Trophoblast cell (in vitro differentiated cells and primary cell): ENCODE results near the gene ANP32D.
"Not testable (repeated sequence)": the region's sequence is repeated elsewhere in the genome, so short reads cannot be mapped to it uniquely, and the experiment has no call there.

Experiments used
- DNase-seq, 2 donors: peaks; one replicate each; pipeline ENCODE4 v3.0.0-alpha.2; 2016
- H2AFZ ChIP-seq: 2 replicates; pipeline ENCODE4 v1.6.1; 2013; ENCODE audit warnings: low read length, moderate library complexity, mild to moderate bottlenecking; ENCODE audit not compliant: insufficient read depth, poor library complexity
- H2AK5ac ChIP-seq: 2 replicates; pipeline ENCODE4 v1.6.1; 2013; ENCODE audit warnings: mild to moderate bottlenecking, low read length
- H2BK120ac ChIP-seq: 2 replicates; pipeline ENCODE4 v1.6.1; 2013; ENCODE audit warnings: low read length, mild to moderate bottlenecking, moderate library complexity; ENCODE audit not compliant: insufficient read depth, poor library complexity
- H2BK12ac ChIP-seq: 2 replicates; pipeline ENCODE4 v1.6.1; 2013; ENCODE audit warnings: mild to moderate bottlenecking, low read length, moderate library complexity
- H2BK5ac ChIP-seq: 2 replicates; pipeline ENCODE4 v1.6.1; 2013; ENCODE audit warnings: low read length, low read depth, moderate library complexity, mild to moderate bottlenecking; ENCODE audit not compliant: poor library complexity
- H3K14ac ChIP-seq: 2 replicates; pipeline ENCODE4 v1.6.1; 2013; ENCODE audit warnings: mild to moderate bottlenecking, low read length
- H3K18ac ChIP-seq: 2 replicates; pipeline ENCODE4 v1.6.1; 2013; ENCODE audit warnings: mild to moderate bottlenecking, low read length
- H3K23ac ChIP-seq: 2 replicates; pipeline ENCODE4 v1.6.1; 2013; ENCODE audit warnings: low read length
- H3K27ac ChIP-seq: 2 replicates; pipeline ENCODE4 v1.5.1; 2013; ENCODE audit warnings: low read depth, mild to moderate bottlenecking, inconsistent platforms, low read length, moderate library complexity
- H3K27me3 ChIP-seq: 2 replicates; pipeline ENCODE4 v1.6.1; 2013; ENCODE audit warnings: inconsistent platforms, mild to moderate bottlenecking, low read length, moderate library complexity; ENCODE audit not compliant: insufficient read depth
- H3K36me3 ChIP-seq, 2 experiments: 1 replicate in 1 of 2; 2 replicates in 1 of 2; pipeline ENCODE4 v1.6.1; 2013; ENCODE audit warnings: low read length in 2 of 2, mild to moderate bottlenecking in 2 of 2, moderate library complexity in 1 of 2; ENCODE audit not compliant: insufficient read depth in 2 of 2, control insufficient read depth in 1 of 2
- H3K4ac ChIP-seq: 2 replicates; pipeline ENCODE4 v1.6.1; 2013; ENCODE audit warnings: low read depth, mild to moderate bottlenecking, low read length, moderate library complexity
- H3K4me1 ChIP-seq, 2 experiments: 1 replicate in 1 of 2; 2 replicates in 1 of 2; pipeline ENCODE4 v1.6.1; 2013; ENCODE audit warnings: low read length in 2 of 2, mild to moderate bottlenecking in 2 of 2, moderate library complexity in 1 of 2; ENCODE audit not compliant: insufficient read depth in 2 of 2, control insufficient read depth in 1 of 2
- H3K4me2 ChIP-seq: 2 replicates; pipeline ENCODE4 v1.6.1; 2013; ENCODE audit warnings: inconsistent platforms, mild to moderate bottlenecking, low read length, moderate library complexity
- H3K4me3 ChIP-seq: 2 replicates; pipeline ENCODE4 v1.5.1; 2013; ENCODE audit warnings: mild to moderate bottlenecking, low read depth, low read length, inconsistent platforms
- H3K79me1 ChIP-seq: one replicate; pipeline ENCODE4 v1.6.1; 2013; ENCODE audit warnings: low read length
- H3K79me2 ChIP-seq: 2 replicates; pipeline ENCODE4 v1.6.1; 2013; ENCODE audit warnings: low read length, mild to moderate bottlenecking; ENCODE audit not compliant: control insufficient read depth, insufficient read depth, poor library complexity
- H3K9ac ChIP-seq: 2 replicates; pipeline ENCODE4 v1.6.1; 2013; ENCODE audit warnings: mild to moderate bottlenecking, low read length
- H3K9me3 ChIP-seq: 2 replicates; pipeline ENCODE4 v1.6.1; 2013; ENCODE audit warnings: low read depth, mild to moderate bottlenecking, control low read depth, inconsistent platforms, low read length; ENCODE audit not compliant: insufficient read depth
- H4K12ac ChIP-seq: 2 replicates; pipeline ENCODE4 v1.6.1; 2013; ENCODE audit warnings: low read depth, mild to moderate bottlenecking, low read length, moderate library complexity
- H4K8ac ChIP-seq: 2 replicates; pipeline ENCODE4 v1.6.1; 2013; ENCODE audit warnings: low read depth, mild to moderate bottlenecking, low read length, moderate library complexity
- H4K91ac ChIP-seq: one replicate; pipeline ENCODE4 v1.6.1; 2013; ENCODE audit warnings: low read depth, mild to moderate bottlenecking, low read length, moderate library complexity
- WGBS: extraction: QIAGEN DNeasy Blood & Tissue Kit; methylation state at CpG from one replicate; pipeline ENCODE4 v1.1.7; 2013; ENCODE audit warnings: missing lambda C conversion rate; ENCODE audit not compliant: insufficient read length, insufficient coverage; ENCODE audit errors: extremely low coverage; 5-methylcytosine and 5-hydroxymethylcytosine counted together

The ANP32D gene

GRCh38 chr12:48447755-48448154, 24.6 kb upstream of the ANP32D start:
- H2BK5ac ChIP-seq, result no peak overlapping the region
- no peak overlapping the region for H3K4me2 ChIP-seq
- no peak overlapping the region for H3K23ac ChIP-seq
- no peaks in the 10 kb centered on the region for H3K27me3 ChIP-seq
- H2BK120ac ChIP-seq, result no peak overlapping the region
- no peak overlapping the region for H2BK12ac ChIP-seq
- no peak overlapping the region for H3K27ac ChIP-seq
- H3K18ac ChIP-seq, result no peak overlapping the region
- no peak overlapping the region for H3K4ac ChIP-seq
- no peak overlapping the region for H4K8ac ChIP-seq
- H3K79me1 ChIP-seq, result peaks cover 1% of the 10 kb centered on the region
- no peak overlapping the region for H3K9ac ChIP-seq
- no peak overlapping the region for H4K91ac ChIP-seq
- H3K79me2 ChIP-seq, result no peaks in the 10 kb centered on the region
- DNase-seq, result no peak
- H4K12ac ChIP-seq, result no peak overlapping the region
- H3K14ac ChIP-seq, result no peak overlapping the region
- H3K4me3 ChIP-seq, result no peak overlapping the region
- no CpG with 5 or more reads among the region's 1 CpG for WGBS
- H3K4me1 ChIP-seq, result no peaks in the 10 kb centered on the region
- no peak overlapping the region for H2AFZ ChIP-seq
- H3K9me3 ChIP-seq, result no peaks in the 10 kb centered on the region
- no peaks in the 10 kb centered on the region for H3K36me3 ChIP-seq
- no peak overlapping the region for H2AK5ac ChIP-seq

GRCh38 chr12:48451372-48451771, 21.0 kb upstream of the ANP32D start:
- Histone ChIP-seq H3K79me2 (no peaks in the 10 kb centered on the region), H4K91ac (no peak overlapping the region), H3K27ac (no peak overlapping the region), H3K14ac (no peak overlapping the region), H3K4me1 (no peaks in the 10 kb centered on the region), H4K12ac (no peak overlapping the region), H2BK120ac (no peak overlapping the region), H2AFZ (no peak overlapping the region), H3K9me3 (peaks cover 2% of the 10 kb centered on the region), H3K36me3 (no peaks in the 10 kb centered on the region), H2BK12ac (no peak overlapping the region), H2BK5ac (no peak overlapping the region), H3K27me3 (no peaks in the 10 kb centered on the region), H3K4me3 (no peak overlapping the region), H3K23ac (no peak overlapping the region), H3K79me1 (peaks cover under 1% of the 10 kb centered on the region), H3K4me2 (no peak overlapping the region), H3K4ac (no peak overlapping the region), H4K8ac (no peak overlapping the region), H3K18ac (no peak overlapping the region), H2AK5ac (no peak overlapping the region), H3K9ac (no peak overlapping the region)
- DNase-seq, result no peak
- WGBS, result no CpG with 5 or more reads among the region's 1 CpG

DNA sequence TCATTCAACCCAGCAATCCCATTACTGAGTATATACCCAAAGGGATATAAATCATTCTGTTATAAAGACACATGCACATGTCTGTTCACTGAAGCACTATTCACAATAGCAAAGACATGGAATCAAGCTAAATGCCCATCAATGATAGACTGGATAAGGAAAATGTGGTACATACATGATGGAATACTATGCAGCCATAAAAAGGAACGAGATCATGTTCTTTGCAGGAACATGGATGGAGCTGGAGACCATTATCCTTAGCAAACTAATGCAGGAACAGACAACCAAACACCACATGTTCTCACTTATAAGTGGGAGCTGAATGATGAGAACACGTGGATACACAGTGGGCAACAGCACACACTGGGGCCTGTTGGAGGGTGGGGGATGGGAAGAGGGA, 19.4 kb upstream of the ANP32D start:
- not testable (repeated sequence) for H2BK5ac ChIP-seq, H3K4me1 ChIP-seq, H2AK5ac ChIP-seq, H3K9ac ChIP-seq, H3K27ac ChIP-seq, H3K14ac ChIP-seq, H3K79me1 ChIP-seq, H2AFZ ChIP-seq, H2BK12ac ChIP-seq, H4K91ac ChIP-seq, H3K4me3 ChIP-seq, DNase-seq, H3K4me2 ChIP-seq, H3K23ac ChIP-seq, H3K36me3 ChIP-seq, H4K8ac ChIP-seq, H2BK120ac ChIP-seq, H4K12ac ChIP-seq, H3K18ac ChIP-seq, H3K79me2 ChIP-seq, H3K9me3 ChIP-seq, H3K27me3 ChIP-seq, H3K4ac ChIP-seq
- no CpG with 5 or more reads among the region's 2 CpGs for WGBS

- Histone ChIP-seq H3K4me1 (no peaks in the 10 kb centered on the region), H3K4ac (no peak overlapping the region), H3K4me3 (no peak overlapping the region), H3K27ac (no peak overlapping the region), H2AFZ (no peak overlapping the region), H2BK5ac (no peak overlapping the region), H4K91ac (no peak overlapping the region), H3K9ac (no peak overlapping the region), H3K9me3 (peaks cover 4% of the 10 kb centered on the region), H3K79me2 (no peaks in the 10 kb centered on the region), H3K23ac (no peak overlapping the region), H3K36me3 (no peaks in the 10 kb centered on the region), H2BK12ac (no peak overlapping the region), H2BK120ac (no peak overlapping the region), H4K12ac (no peak overlapping the region), H3K4me2 (no peak overlapping the region), H3K14ac (no peak overlapping the region), H2AK5ac (no peak overlapping the region), H3K79me1 (no peaks in the 10 kb centered on the region), H4K8ac (no peak overlapping the region), H3K18ac (no peak overlapping the region), H3K27me3 (no peaks in the 10 kb centered on the region)
- WGBS, result no CpG with 5 or more reads among the region's 1 CpG
- DNase-seq, result peak; percentile 5 to 67
These were observed 17.7 kb upstream of the ANP32D start for GRCh38 chr12:48454667-48455066.
